ENCODE measurements around the gene CYTH4. TPM values are rescaled to one million over a fixed set of nuclear protein-coding genes. Genes with fewer than 3 reads are reported as not detected.
"Not testable (repeated sequence)": the region's sequence is repeated elsewhere in the genome, so short reads cannot be mapped to it uniquely, and the experiment has no call there.

CYTH4 gene
- total and polyA plus RNA-seq, 2 donors (not counting 3 experiments of a cell fraction or from before 2014, with no cell fraction given), result 0.06 TPM; not detected in 1

GRCh38 chr22:37328017-37328416 is 45.7 kb downstream of the CYTH4 start:
- no TSS peak for BruUV-seq (replicated peaks)
- no peak overlapping the region for H3K4me3 ChIP-seq (replicated peaks in 1 of 3; ENCODE audit: insufficient read depth in 1 of 3, low read depth in 1 of 3, low read length in 3 of 3)
- FAIRE-seq, result peak; percentile 88
- no peak for TF ChIP-seq POLR2A (IDR thresholded peaks at IDR 0.05; ENCODE audit: low read depth, low read length)
- peak; percentile 82 for TF ChIP-seq FOS (IDR thresholded peaks at IDR 0.05; ENCODE audit: borderline replicate concordance, insufficient read depth, low read length)
- TF ChIP-seq JUN (IDR thresholded peaks at IDR 0.05; ENCODE audit: borderline replicate concordance, insufficient read depth, insufficient read length, low read depth), result peak; percentile 68
- TF ChIP-seq CTCF (IDR thresholded peaks at IDR 0.05; ENCODE audit: extremely low read depth in 1 of 2, insufficient read depth in 1 of 2, low read depth in 1 of 2, low read length in 2 of 2), result no peak
- TF ChIP-seq POLR2AphosphoS5 (IDR thresholded peaks at IDR 0.05; ENCODE audit: insufficient read depth, low read depth, low read length), result peak; percentile 31
- no peak overlapping the region for H3K9ac ChIP-seq (replicated peaks; ENCODE audit: extremely low read depth, insufficient read depth, low read length)
- peak; percentile 55 for DNase-seq (ENCODE audit: low read depth, low spot score)
- no peaks in the 10 kb centered on the region for H3K79me2 ChIP-seq (ENCODE audit: control insufficient read depth, insufficient read depth, low read length)
- H3K4me2 ChIP-seq (ENCODE audit: insufficient read depth, low read length), result peak overlapping the region; percentile 31
- no peaks in the 10 kb centered on the region for H3K36me3 ChIP-seq (ENCODE audit: control insufficient read depth in 2 of 2, extremely low read depth in 1 of 2, insufficient read depth in 2 of 2, low read length in 2 of 2)
- H3K4me1 ChIP-seq (ENCODE audit: control insufficient read depth, extremely low read depth, insufficient read depth, low read length), result peaks cover 45% of the 10 kb centered on the region
- H2AFZ ChIP-seq (ENCODE audit: low read depth, low read length), result no peak overlapping the region
- POLR2A ChIA-PET, result no interaction called here
- no peak overlapping the region for H3K27ac ChIP-seq (ENCODE audit: insufficient read depth, low read depth, low read length)
- peaks cover 0 to 5% of the 10 kb centered on the region in 2 experiments for H3K27me3 ChIP-seq (ENCODE audit: control insufficient read depth in 2 of 2, insufficient read depth in 2 of 2, low read length in 2 of 2)
- no peaks in the 10 kb centered on the region for H4K20me1 ChIP-seq (replicated peaks; ENCODE audit: control insufficient read depth, extremely low read depth, insufficient read depth, low read length)
- CTCF ChIA-PET, result interaction anchor here (0.8 to 2.2 kb wide), 6 partner anchors 9 to 129 kb away, joined by 3 to 11 read pairs (median 3); no protein-coding TSS in a partner anchor
- dilution Hi-C loops (cut with MboI; ENCODE audit: extremely low pct_ligation_motif_present, low sequenced_read_pairs), result no loop called here
- no peaks in the 10 kb centered on the region for H3K9me3 ChIP-seq (replicated peaks; ENCODE audit: control insufficient read depth, insufficient read depth, low read length)
- intact Hi-C loops (cut with micrococcal nuclease), result no loop called here
- no peaks in the 10 kb centered on the region for H3K9me1 ChIP-seq (replicated peaks; ENCODE audit: control insufficient read depth, extremely low read depth, insufficient read depth, low read length)

GRCh38 chr22:37328538-37329237 is 46.4 kb downstream of the CYTH4 start:
- H3K4me3 ChIP-seq (replicated peaks in 1 of 3; ENCODE audit: insufficient read depth in 1 of 3, low read depth in 1 of 3, low read length in 3 of 3); H3K9ac ChIP-seq (replicated peaks; ENCODE audit: extremely low read depth, insufficient read depth, low read length); H4K20me1 ChIP-seq (replicated peaks; ENCODE audit: control insufficient read depth, extremely low read depth, insufficient read depth, low read length); FAIRE-seq; H3K36me3 ChIP-seq (ENCODE audit: control insufficient read depth in 2 of 2, extremely low read depth in 1 of 2, insufficient read depth in 2 of 2, low read length in 2 of 2); intact Hi-C loops (cut with micrococcal nuclease); H3K27me3 ChIP-seq (ENCODE audit: control insufficient read depth in 2 of 2, insufficient read depth in 2 of 2, low read length in 2 of 2); dilution Hi-C loops (cut with MboI; ENCODE audit: extremely low pct_ligation_motif_present, low sequenced_read_pairs); POLR2A ChIA-PET; DNase-seq (ENCODE audit: low read depth, low spot score); H3K27ac ChIP-seq (ENCODE audit: insufficient read depth, low read depth, low read length); H3K9me3 ChIP-seq (replicated peaks; ENCODE audit: control insufficient read depth, insufficient read depth, low read length); H3K9me1 ChIP-seq (replicated peaks; ENCODE audit: control insufficient read depth, extremely low read depth, insufficient read depth, low read length); BruUV-seq (replicated peaks); H3K79me2 ChIP-seq (ENCODE audit: control insufficient read depth, insufficient read depth, low read length); H2AFZ ChIP-seq (ENCODE audit: low read depth, low read length): not testable (repeated sequence)
- CTCF ChIA-PET, result interaction anchor here (0.8 to 2.2 kb wide), 6 partner anchors 8 to 128 kb away, joined by 3 to 11 read pairs (median 3); no protein-coding TSS in a partner anchor
- peaks cover 41% of the 10 kb centered on the region for H3K4me1 ChIP-seq (ENCODE audit: control insufficient read depth, extremely low read depth, insufficient read depth, low read length)
- H3K4me2 ChIP-seq (ENCODE audit: insufficient read depth, low read length), result peak overlapping the region; percentile 31

Measured in endothelial cell of umbilical vein (primary cell).